Activated CD4-positive, alpha-beta T cell treated with anti-CD3 and anti-CD28 coated beads, Interleukin-10, Interleukin-2, amounts not matched to agents 100 ng/mL and 50 ng/mL, durations not matched to agents 16 hours and 8 hours (primary cell): ENCODE measurements around the gene CENPF.
A peak's percentile ranks its signal among the peaks of the same experiment; 100 is the strongest.
"Not testable (repeated sequence)": the region's sequence is repeated elsewhere in the genome, so short reads cannot be mapped to it uniquely, and the experiment has no call there.

ENCODE experiments used
- DNase-seq: peaks from one replicate; pipeline ENCODE4 v3.0.0-alpha.2; 2020

CENPF gene

GRCh38 chr1:214602764-214603657 lies at the start of gene CENPF:
Gene CENPF (plus strand): TSS chr1:214603195. CDS start chr1:214613755, 10,560 bp downstream.
- DNase-seq = peak; percentile 98

DNA sequence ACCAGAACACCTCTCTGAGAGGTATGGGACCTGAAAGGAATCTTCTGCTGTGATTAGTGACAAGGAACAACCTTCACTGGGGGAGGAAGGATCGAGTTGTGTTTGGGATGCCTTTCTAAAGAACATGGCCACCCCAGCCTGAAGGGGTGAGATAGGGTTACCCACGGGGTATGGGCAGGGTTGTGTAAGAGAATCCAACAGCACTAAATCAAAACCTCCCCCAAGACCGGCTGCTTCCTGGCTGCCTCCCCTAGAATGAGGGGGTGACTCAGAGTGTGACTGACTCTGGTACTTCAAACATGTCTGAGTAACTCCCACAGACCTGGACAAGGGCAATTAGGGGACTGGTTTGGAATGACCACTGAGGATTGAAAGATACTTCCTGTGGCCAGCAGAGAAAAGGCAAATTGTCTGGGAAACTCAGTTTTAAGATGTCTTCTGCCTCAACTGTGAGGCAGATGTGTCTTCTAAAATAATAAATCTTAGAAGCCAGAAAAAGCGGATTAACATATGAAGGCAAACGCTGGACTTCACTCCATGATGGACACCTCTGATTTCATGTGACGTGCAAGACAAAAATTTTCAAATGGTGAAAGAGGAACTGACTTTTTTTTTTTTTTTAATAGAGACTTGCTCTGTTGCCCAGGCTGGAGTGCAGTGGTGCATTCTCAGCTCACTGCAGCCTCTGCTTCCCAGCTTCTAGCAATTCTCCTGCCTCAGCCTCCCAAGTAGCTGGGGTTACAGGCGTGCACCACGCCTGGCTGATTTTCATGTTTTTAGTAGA lies 44.9 kb upstream of the CENPF start:
- peak; percentile 23 for DNase-seq

DNA sequence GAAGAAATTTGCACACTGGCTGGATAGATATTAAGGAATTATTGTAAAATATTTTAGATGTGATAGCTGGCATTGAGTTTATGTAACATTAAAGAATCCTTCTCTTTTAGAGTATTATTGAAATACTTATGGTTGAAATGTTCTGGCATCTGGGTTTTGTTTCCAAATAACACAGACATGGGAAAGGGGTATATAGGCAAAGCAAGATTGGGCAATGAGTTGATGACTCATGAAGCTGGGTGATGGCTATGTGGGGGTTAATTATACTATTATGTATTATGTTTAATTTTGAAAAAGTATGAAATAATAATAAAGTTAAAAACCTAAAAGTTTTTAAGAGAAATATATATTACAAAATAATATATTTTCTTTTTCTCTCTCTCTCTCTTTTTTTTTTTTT lies 39.1 kb upstream of the CENPF start:
- no peak for DNase-seq

- no peak for DNase-seq
These were observed 37.7 kb upstream of the CENPF start for GRCh38 chr1:214565310-214565709.

DNA sequence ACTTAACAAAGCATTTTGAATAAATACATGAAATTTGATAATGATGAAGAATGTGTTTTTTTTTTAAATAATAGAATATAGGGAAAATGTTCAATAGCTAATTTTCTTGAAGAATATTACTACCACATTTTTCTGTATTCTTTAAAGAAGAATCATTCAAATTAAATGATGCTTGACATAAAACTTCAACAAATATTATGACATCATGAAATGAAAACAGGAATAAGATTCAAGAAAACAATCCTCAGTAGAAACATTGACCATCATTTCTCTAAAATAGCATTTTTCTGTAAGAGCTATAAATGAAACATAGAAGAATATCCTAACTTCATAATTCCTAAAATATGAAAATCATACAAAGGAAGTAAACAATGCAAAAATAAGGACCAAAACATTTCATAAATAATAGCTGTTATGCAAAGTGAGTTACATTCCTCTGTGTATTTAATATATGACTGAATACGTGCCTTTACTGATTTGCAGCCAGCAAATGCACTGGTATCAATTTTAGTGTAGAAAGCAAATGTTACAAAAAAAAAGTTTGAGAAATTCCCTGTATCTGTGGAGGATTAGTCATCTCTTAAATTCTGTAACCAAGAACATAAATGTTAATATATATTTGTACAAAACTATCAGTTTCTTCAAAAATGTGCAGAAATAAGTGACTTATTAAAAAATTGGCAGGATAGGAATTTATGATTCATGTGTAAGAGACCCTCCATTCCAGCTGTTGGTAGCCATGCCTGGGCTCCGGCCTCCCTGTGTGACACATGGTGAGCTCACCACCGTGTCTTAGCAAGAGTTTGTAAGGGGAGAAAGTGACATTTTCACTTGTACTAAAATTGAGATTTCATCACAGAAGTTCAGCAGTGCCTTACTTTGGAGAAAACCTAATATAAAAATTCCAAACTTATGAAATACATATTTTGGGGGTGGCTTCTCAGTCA lies 36.6 kb upstream of the CENPF start:
- peak; percentile 31 for DNase-seq

DNA sequence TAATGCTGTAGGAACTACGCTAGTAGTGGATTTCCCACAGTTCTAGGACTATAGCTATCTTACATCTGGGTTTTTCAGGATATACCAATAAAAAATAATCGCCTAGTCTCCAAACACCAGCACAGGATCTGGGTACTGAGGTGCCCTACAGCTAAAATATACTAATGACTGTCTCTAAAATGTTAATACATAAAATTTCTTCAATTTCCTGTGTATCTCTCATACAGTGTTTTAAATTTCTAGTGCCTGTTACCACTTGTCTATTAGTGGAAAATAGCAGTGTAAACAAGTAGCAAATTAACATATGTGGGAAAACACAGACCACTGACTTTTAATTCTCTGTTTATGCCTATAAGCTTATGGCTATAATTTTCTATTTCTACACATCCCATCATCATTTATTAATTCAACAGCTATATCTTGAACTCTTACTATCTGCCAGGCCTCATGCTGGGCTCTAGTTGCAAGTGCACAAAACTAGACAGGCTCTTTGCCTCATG lies 35.5 kb upstream of the CENPF start:
- no peak for DNase-seq

GRCh38 chr1:214568328-214568727 lies 34.7 kb upstream of the CENPF start:
- no peak for DNase-seq

DNA sequence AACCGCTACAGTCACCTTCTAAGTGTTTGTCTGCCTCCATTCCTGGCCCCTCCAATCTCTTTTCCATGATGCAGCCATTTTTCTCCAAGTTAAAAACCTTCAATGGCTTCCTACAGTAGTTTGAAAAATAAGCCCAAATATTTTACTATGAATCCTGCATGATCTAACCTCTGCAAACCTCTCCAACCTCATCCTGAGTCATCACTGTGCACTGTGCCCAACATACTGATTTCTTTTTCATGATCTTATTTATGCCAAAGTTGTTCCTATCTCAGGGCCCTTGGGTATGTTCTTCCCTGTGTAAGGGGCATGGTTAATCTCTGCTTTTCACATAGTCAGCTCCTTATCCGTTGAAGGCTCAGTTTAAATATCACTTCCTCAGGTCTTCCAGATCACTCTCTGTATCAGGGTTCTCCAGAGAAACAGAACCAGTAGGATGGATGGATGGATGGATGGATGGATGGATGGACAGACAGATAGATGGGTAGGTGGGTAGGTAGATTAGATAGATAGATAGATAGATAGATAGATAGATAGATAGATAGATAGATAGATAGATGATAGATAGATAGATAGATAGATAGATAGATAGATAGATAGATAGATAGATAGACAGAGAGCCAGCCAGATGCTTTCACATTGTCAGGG lies 33.5 kb upstream of the CENPF start:
- DNase-seq = no peak

DNA sequence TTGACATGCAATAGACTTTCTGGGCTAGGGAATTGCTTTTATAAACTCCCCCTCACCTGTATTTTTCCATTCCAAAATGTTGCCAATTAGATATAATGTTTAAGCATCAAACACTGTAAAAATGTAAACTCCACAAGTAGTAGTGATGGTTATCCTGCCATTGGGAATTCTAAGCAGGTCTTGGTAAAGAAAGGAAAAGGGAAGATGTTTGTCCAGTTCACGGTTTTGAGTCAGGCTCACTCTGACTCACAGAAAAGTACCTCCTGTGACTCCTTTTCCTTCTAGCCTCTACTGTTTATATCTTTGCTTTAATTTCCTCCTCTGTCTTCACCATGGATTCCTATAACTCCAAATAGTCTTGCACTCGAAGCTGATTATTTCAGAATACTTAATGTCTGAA lies 32.6 kb upstream of the CENPF start:
- DNase-seq = no peak

GRCh38 chr1:214571281-214571680 lies 31.7 kb upstream of the CENPF start:
- DNase-seq = no peak

GRCh38 chr1:214573386-214574318 lies 29.3 kb upstream of the CENPF start:
- no peak for DNase-seq

- DNase-seq = no peak
These were observed 28.2 kb upstream of the CENPF start for GRCh38 chr1:214574598-214575411.

GRCh38 chr1:214576120-214576519 lies 26.9 kb upstream of the CENPF start:
- not testable (repeated sequence) for DNase-seq

DNA sequence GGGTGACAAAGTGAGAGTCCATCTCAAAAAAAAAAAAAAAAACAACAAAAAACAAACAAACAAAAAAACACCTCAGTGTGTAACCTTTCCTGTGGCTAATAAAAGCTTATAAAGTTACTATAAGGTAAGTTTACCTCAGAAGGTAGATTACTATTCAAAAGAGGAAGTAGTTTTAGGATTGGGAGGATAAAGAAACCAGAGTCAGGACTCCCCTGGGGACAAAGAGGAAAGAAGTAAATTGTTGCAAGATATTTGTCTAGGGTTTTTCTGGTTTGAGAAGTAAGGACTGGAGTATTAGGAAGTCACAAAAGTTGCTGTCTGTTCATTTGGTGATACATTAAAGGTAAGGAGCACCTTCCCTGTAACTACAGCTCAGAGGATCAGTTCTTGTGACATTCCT lies 23.8 kb upstream of the CENPF start:
- DNase-seq = no peak

GRCh38 chr1:214581785-214582184 lies 21.2 kb upstream of the CENPF start:
- no peak for DNase-seq

- DNase-seq = no peak
These were observed 20.6 kb upstream of the CENPF start for GRCh38 chr1:214582289-214582891.

GRCh38 chr1:214583113-214583512 lies 19.9 kb upstream of the CENPF start:
- DNase-seq = no peak

DNA sequence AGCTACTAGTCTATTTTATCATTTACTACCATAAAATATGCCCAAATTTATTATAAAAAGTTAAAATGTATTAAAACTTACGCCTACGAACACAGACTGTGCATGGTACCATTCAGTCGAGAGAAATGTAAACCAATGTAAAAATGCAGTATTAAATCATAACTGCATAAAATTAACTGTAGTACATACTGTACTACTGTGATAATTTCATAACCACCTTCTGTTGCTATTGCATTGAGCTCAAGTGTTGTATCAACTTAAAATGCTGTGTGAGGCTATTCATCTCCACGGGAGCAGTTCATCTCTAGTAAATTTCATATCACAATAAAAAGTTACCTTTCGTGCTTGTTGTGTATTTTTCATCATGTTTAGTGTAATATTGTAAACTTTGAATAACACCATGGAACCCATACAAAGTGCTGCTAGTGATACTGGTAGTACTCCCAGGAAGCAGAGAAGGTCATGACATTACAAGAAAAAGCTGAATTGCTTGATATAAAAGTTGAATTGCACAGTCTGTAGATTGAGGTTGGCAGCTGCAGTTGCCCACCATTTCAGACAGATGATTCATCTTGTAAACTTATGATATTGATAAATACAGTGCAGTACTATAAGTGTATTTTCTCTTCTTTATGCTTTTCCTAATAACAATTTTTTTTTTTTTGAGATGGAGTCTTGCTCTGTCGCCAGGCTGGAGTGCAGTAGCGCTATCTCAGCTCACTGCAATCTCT lies 19.0 kb upstream of the CENPF start:
- DNase-seq = no peak
